Upper lobe of left lung (tissue), 6 donors: ENCODE data around the gene USB1. TPM values are rescaled to one million over a fixed set of nuclear protein-coding genes. Genes with fewer than 3 reads are reported as not detected.

Source experiments
- ATAC-seq, 2 donors: fragments of 200-7000 bp; cut with Tn5 transposase; one replicate each; pipeline ENCODE4 v1.9.1; 2022; ENCODE audit warnings: mild to moderate bottlenecking in 2 of 2, moderate library complexity in 2 of 2; ENCODE audit not compliant: low FRiP score in 2 of 2
- DNase-seq, 2 donors: peaks; one replicate each; pipeline ENCODE4 v3.0.0-alpha.2; 2019 to 2020
- H3K27ac ChIP-seq, 4 donors: fragments of 200-600 bp; sonication (generic); one replicate each; pipeline ENCODE4 v1.5.1; 2016 to 2019
- H3K27me3 ChIP-seq, 4 donors: fragments of 200-600 bp; sonication (generic); one replicate each; pipeline ENCODE4 v1.5.1; 2017 to 2019
- H3K36me3 ChIP-seq, 4 donors: fragments of 200-600 bp; sonication (generic); one replicate each; pipeline ENCODE4 v1.5.1; 2016 to 2019
- H3K4me1 ChIP-seq, 4 donors: fragments of 200-600 bp; sonication (generic); one replicate each; pipeline ENCODE4 v1.5.1; 2018 to 2019
- H3K4me3 ChIP-seq, 4 donors: fragments of 200-600 bp; sonication (generic); one replicate each; pipeline ENCODE4 v1.5.1; 2017 to 2019; ENCODE audit warnings: mild to moderate bottlenecking in 2 of 4, moderate library complexity in 1 of 4
- H3K9me3 ChIP-seq, 4 donors: fragments of 200-600 bp; sonication (generic); one replicate each; pipeline ENCODE4 v1.5.1; 2018 to 2019
- EP300 ChIP-seq, 4 donors: sonication (generic); formaldehyde crosslinking; IDR thresholded peaks; one replicate each; pipeline ENCODE4 v1.5.1; 2017; ENCODE audit warnings: antibody characterized with exemption in 4 of 4, control low read depth in 2 of 4
- POLR2A ChIP-seq, 4 donors: fragments of 450-650 bp; IDR thresholded peaks; one replicate each; pipeline ENCODE4 v1.5.1; 2016 to 2017; ENCODE audit warnings: antibody characterized with exemption in 4 of 4, mild to moderate bottlenecking in 2 of 4
- POLR2AphosphoS5 ChIP-seq, 2 donors: sonication (generic); formaldehyde crosslinking; IDR thresholded peaks; one replicate each; pipeline ENCODE4 v1.5.1; 2017; ENCODE audit warnings: antibody characterized with exemption in 2 of 2
- WGBS, 2 donors: methylation state at CpG; one replicate each; pipeline ENCODE4 v1.1.5; 2017 to 2018; 5-methylcytosine and 5-hydroxymethylcytosine counted together
- total RNA-seq, 6 donors: library from RNA; depleted of rRNA in 4 of 6; stranded (reverse); fragments of >200 nt in 4 of 6; gene quantifications; one replicate each; pipeline versions ENCODE4 v1.1.0 to v1.2.1, GENCODE V29; 2016 to 2021
- TF ChIP-seq, protein P1 (sequence below), 6 experiments: fragments of 450-650 bp in 4 of 6; fragments of 200-600 bp in 2 of 6; sonication (generic) in 2 of 6; IDR thresholded peaks; one replicate each; pipeline ENCODE4 v1.5.1; 2016 to 2019; ENCODE audit warnings: antibody characterized with exemption in 6 of 6
- donor health status: DM: no; HTN: no; CAD: no; lungs with moderate emphysema.
- donor health status: DM: no; HTN: yes; CAD: no; lungs with severe emphysema.

The USB1 gene
- total RNA-seq, 6 donors from 2014 or later, result 32.7 to 55.5 (median 46.5) TPM

DNA sequence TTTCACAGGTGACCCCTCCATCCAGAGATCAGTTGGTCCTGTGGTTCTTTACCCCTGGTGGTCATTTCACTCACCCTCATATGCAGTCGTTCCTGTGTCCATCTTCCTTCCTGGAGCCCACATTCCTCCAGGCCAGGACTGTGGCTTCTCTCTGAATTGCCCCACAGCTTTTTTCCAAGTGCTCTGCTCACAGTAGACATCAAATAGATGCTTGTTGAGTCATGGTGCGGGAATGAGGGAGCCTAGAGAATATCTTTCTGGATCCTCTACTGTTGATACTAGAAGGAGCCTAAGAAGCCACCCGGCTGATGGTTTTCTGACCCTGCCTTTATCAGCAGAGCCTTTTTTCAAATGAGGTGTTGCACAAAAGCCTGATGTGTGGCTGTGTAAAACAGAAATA is 10.4 kb downstream of the USB1 start:
- H3K36me3 ChIP-seq, result peaks cover 9 to 41% (median 26%) of the 10 kb centered on the region in 4 donors
- no peak overlapping the region for H3K27ac ChIP-seq
- H3K4me3 ChIP-seq, result no peak overlapping the region
- no peaks in the 10 kb centered on the region for H3K27me3 ChIP-seq
- no peaks in the 10 kb centered on the region for H3K4me1 ChIP-seq
- H3K9me3 ChIP-seq, result no peaks in the 10 kb centered on the region
- no peak for ATAC-seq
- no peak for DNase-seq
- no peak for TF ChIP-seq POLR2A (IDR thresholded peaks at IDR 0.05)
- no peak for TF ChIP-seq EP300 (IDR thresholded peaks at IDR 0.05)
- TF ChIP-seq POLR2AphosphoS5 (IDR thresholded peaks at IDR 0.05), result no peak
- TF ChIP-seq, protein P1, sequence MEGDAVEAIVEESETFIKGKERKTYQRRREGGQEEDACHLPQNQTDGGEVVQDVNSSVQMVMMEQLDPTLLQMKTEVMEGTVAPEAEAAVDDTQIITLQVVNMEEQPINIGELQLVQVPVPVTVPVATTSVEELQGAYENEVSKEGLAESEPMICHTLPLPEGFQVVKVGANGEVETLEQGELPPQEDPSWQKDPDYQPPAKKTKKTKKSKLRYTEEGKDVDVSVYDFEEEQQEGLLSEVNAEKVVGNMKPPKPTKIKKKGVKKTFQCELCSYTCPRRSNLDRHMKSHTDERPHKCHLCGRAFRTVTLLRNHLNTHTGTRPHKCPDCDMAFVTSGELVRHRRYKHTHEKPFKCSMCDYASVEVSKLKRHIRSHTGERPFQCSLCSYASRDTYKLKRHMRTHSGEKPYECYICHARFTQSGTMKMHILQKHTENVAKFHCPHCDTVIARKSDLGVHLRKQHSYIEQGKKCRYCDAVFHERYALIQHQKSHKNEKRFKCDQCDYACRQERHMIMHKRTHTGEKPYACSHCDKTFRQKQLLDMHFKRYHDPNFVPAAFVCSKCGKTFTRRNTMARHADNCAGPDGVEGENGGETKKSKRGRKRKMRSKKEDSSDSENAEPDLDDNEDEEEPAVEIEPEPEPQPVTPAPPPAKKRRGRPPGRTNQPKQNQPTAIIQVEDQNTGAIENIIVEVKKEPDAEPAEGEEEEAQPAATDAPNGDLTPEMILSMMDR (IDR thresholded peaks at IDR 0.05), result no peak
- 81 to 82% methylated on average over 3 of the region's 3 CpGs for WGBS, 2 donors

DNA sequence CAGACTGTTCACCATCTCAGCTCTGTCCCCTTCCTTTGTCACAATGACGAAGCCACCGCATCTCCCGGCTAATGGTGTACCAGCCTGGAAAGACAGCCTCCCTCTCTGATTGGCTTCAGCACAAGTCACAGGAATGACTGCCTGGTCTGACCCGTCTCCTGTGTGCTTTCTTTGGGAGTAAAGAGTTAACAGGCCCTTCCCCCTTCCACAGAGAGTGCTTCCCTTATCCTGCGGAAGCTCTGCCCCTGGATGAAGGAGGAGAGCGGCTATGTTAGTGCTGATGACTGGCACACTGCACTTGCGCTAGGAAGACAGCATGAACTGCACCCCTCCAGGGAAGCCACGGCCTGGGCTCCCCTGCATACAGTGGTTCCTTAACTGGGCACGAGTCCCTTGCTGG is 11.3 kb downstream of the USB1 start:
- ATAC-seq (no peak), DNase-seq (no peak)
- Histone ChIP-seq H3K4me3 (no peak overlapping the region), H3K27ac (no peak overlapping the region), H3K4me1 (no peaks in the 10 kb centered on the region), H3K9me3 (no peaks in the 10 kb centered on the region), H3K36me3 (peaks cover 9 to 39% (median 26%) of the 10 kb centered on the region in 4 donors), H3K27me3 (no peaks in the 10 kb centered on the region)
- TF ChIP-seq POLR2A (IDR thresholded peaks at IDR 0.05) (no peak), POLR2AphosphoS5 (IDR thresholded peaks at IDR 0.05) (no peak), EP300 (IDR thresholded peaks at IDR 0.05) (no peak)
- TF ChIP-seq, protein P1 (IDR thresholded peaks at IDR 0.05), result no peak
- 73 to 75% methylated on average over 6 to 9 of the region's 9 CpGs for WGBS, 2 donors

DNA sequence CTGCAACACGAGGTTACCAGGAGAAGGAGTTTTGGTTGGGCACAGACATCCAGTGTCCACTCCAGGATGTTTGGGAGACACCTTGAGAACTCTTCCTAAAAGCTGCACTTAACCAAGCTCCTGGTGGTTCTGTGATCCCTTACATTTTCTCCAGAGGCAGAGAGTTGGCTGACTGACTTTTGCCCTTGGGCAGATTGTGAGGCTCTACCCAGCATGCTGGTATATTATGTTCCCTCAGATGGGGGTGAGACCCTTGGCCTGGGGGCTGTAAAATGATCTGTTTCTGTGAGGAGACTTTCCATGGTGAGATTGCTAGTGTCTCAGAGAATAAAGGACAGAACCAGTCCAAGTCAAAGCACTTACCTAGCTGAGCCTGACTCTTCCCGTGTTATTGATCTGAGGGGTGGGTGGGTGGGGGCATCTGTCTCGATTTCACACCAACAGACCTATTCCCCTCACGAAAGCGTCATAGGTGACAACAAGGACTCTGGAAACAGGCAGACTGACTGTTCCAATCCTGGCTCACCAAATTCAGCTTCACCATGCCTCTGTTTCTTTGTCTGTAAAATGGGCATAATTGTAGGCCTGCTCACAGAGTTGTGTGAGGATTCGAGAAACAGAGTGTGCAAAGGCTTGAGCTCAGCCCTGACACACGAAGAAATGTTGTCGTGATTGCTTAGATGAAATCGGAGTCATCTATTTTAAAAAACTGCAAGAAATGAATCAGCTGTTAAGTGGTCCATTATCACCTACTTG is 12.2 kb downstream of the USB1 start:
- Histone ChIP-seq H3K4me3 (no peak overlapping the region), H3K27me3 (no peaks in the 10 kb centered on the region), H3K9me3 (no peaks in the 10 kb centered on the region), H3K36me3 (peaks cover 9 to 40% (median 28%) of the 10 kb centered on the region in 4 donors), H3K27ac (no peak overlapping the region), H3K4me1 (no peaks in the 10 kb centered on the region)
- TF ChIP-seq POLR2A (IDR thresholded peaks at IDR 0.05) (no peak), POLR2AphosphoS5 (IDR thresholded peaks at IDR 0.05) (no peak), EP300 (IDR thresholded peaks at IDR 0.05) (no peak)
- TF ChIP-seq, protein P1 (IDR thresholded peaks at IDR 0.05), result no peak
- ATAC-seq, result no peak
- 87 to 92% methylated on average over 9 of the region's 9 CpGs for WGBS, 2 donors
- no peak for DNase-seq

DNA sequence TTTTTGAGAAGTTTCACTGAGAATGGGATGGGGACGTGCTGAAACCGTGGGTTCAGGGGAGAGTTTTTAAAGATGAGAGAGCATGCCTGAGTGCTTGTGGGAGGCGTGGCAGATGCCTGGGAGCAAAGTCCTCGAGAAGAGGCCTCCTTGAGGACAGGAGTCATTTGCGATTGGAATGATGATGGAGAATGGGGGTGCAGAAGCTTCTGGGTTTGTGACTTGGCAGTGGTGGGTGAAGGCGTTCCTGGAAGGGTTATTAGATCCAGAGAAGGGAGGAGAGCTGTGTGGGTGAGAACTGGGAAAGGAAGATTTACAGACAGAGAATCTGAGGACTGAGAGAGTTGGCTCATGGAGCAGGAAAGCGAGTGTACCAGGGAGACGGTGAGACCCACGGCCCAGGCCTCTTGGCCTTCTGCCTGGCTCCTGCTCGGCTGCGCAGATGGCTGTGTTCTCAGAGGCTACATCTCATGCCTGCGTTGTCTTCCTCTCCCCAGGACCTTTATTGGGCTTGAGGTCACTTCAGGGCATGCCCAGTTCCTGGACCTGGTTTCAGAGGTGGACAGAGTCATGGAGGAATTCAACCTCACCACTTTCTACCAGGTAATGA is 15.7 kb downstream of the USB1 start:
- peaks cover 0 to 32% (median 22%) of the 10 kb centered on the region in 4 donors for H3K36me3 ChIP-seq
- no peak overlapping the region for H3K4me3 ChIP-seq
- no peaks in the 10 kb centered on the region for H3K27me3 ChIP-seq
- no peaks in the 10 kb centered on the region for H3K4me1 ChIP-seq
- DNase-seq (no peak), ATAC-seq (no peak)
- no peaks in the 10 kb centered on the region for H3K9me3 ChIP-seq
- 69 to 82% methylated on average over 12 of the region's 12 CpGs for WGBS, 2 donors
- H3K27ac ChIP-seq, result no peak overlapping the region
- TF ChIP-seq POLR2A (IDR thresholded peaks at IDR 0.05), result no peak
- TF ChIP-seq, protein P1 (IDR thresholded peaks at IDR 0.05), result no peak
